Neural cell (in vitro differentiated cells): ENCODE results near the gene NUP58. TPM values are rescaled to one million over a fixed set of nuclear protein-coding genes. Genes with fewer than 3 reads are reported as not detected.

Experiments used
- H2AFZ ChIP-seq: fragments of 200-600, 300-800 bp; sonication (generic), shearing (Covaris generic); 2 replicates; pipeline ENCODE4 v1.6.0; 2014; ENCODE audit warnings: low read depth, mild to moderate bottlenecking, antibody characterized with exemption, low read length, moderate library complexity
- H3F3A ChIP-seq: fragments of 200-600 bp; shearing (Covaris generic); 2 replicates; pipeline ENCODE4 v1.6.1; 2016; ENCODE audit warnings: mild to moderate bottlenecking, moderate library complexity, mixed read lengths, antibody characterized with exemption, low read length; ENCODE audit not compliant: insufficient read depth, poor library complexity, severe bottlenecking
- H3K27ac ChIP-seq: fragments of 200-600, 300-800 bp; sonication (generic), shearing (Covaris generic); 2 replicates; pipeline ENCODE4 v1.5.1; 2014; ENCODE audit warnings: mild to moderate bottlenecking, low read length, moderate library complexity
- H3K27me3 ChIP-seq: fragments of 300-800, 200-600 bp; sonication (generic), shearing (Covaris generic); 2 replicates; pipeline ENCODE4 v1.6.0; 2014; ENCODE audit warnings: mild to moderate bottlenecking, low read depth, low read length, moderate library complexity; ENCODE audit not compliant: insufficient read depth
- H3K36me3 ChIP-seq: fragments of 300-800, 200-600 bp; sonication (generic), shearing (Covaris generic); 2 replicates; pipeline ENCODE4 v1.5.1; 2014; ENCODE audit warnings: mild to moderate bottlenecking, antibody characterized with exemption, low read length, moderate library complexity; ENCODE audit not compliant: insufficient read depth
- H3K4me2 ChIP-seq: fragments of 300-800, 200-600 bp; sonication (generic), shearing (Covaris generic); 2 replicates; pipeline ENCODE4 v1.6.0; 2014; ENCODE audit warnings: mild to moderate bottlenecking, low read length
- H3K4me3 ChIP-seq: fragments of 300-800, 200-600 bp; sonication (generic), shearing (Covaris generic); 2 replicates; pipeline ENCODE4 v1.5.1; 2014; ENCODE audit warnings: mild to moderate bottlenecking, low read length, moderate library complexity
- H3K79me2 ChIP-seq: fragments of 200-600 bp; shearing (Covaris generic); replicated peaks from 2 replicates; pipeline ENCODE4 v1.6.0; 2014; ENCODE audit warnings: mild to moderate bottlenecking, low read length, moderate library complexity; ENCODE audit not compliant: insufficient read depth
- H3K9ac ChIP-seq: fragments of 300-800, 200-600 bp; sonication (generic), shearing (Covaris generic); 2 replicates; pipeline ENCODE4 v1.6.1; 2016; ENCODE audit warnings: mild to moderate bottlenecking, low read length, mixed read lengths
- H3K9me2 ChIP-seq: fragments of 200-600 bp; shearing (Covaris generic); 2 replicates; pipeline ENCODE4 v1.6.1; 2016; ENCODE audit warnings: mild to moderate bottlenecking, low read length, mixed read lengths; ENCODE audit not compliant: insufficient read depth
- H3K9me3 ChIP-seq: fragments of 200-600, 300-800 bp; sonication (generic), shearing (Covaris generic); 2 replicates; pipeline ENCODE4 v1.6.1; 2016; ENCODE audit warnings: mild to moderate bottlenecking, mixed run types, low read length, moderate library complexity, mixed read lengths
- H4K20me1 ChIP-seq: fragments of 200-600 bp; shearing (Covaris generic); 2 replicates; pipeline ENCODE4 v1.6.1; 2016; ENCODE audit warnings: mild to moderate bottlenecking, mixed run types; ENCODE audit not compliant: insufficient read depth
- CTCF ChIP-seq: fragments of 450-650 bp; IDR thresholded peaks from 2 replicates; pipeline ENCODE4 v1.5.1; 2014; ENCODE audit warnings: antibody characterized with exemption, mild to moderate bottlenecking, moderate library complexity; ENCODE audit not compliant: poor library complexity, severe bottlenecking
- EP300 ChIP-seq: fragments of 450-650 bp; conservative IDR thresholded peaks from 2 replicates; pipeline ENCODE4 v1.6.1; 2014; ENCODE audit warnings: antibody characterized with exemption, mild to moderate bottlenecking, moderate library complexity; ENCODE audit not compliant: poor library complexity, severe bottlenecking
- EZH2 ChIP-seq: fragments of 200-600, 300-800 bp; shearing (Covaris generic), sonication (generic); IDR thresholded peaks from 2 replicates; pipeline ENCODE4 v1.6.1; 2014; ENCODE audit warnings: antibody characterized with exemption, low read length, borderline replicate concordance, mild to moderate bottlenecking; ENCODE audit not compliant: insufficient read depth, poor library complexity, severe bottlenecking
- MXI1 ChIP-seq: fragments of 450-650 bp; conservative IDR thresholded peaks from 2 replicates; pipeline ENCODE4 v1.6.1; 2014; ENCODE audit warnings: antibody characterized with exemption, mild to moderate bottlenecking; ENCODE audit not compliant: poor library complexity, severe bottlenecking
- POLR2AphosphoS5 ChIP-seq: IDR thresholded peaks from 2 replicates; pipeline ENCODE4 v1.6.1; 2012
- RAD21 ChIP-seq: fragments of 450-650 bp; conservative IDR thresholded peaks from 2 replicates; pipeline ENCODE4 v1.6.1; 2014; ENCODE audit warnings: antibody characterized with exemption, mild to moderate bottlenecking, moderate library complexity
- SMC3 ChIP-seq: fragments of 450-650 bp; conservative IDR thresholded peaks from 2 replicates; pipeline ENCODE4 v1.6.1; 2014; ENCODE audit warnings: antibody characterized with exemption, mild to moderate bottlenecking, moderate library complexity; ENCODE audit not compliant: poor library complexity
- TAF1 ChIP-seq: IDR thresholded peaks from 2 replicates; pipeline ENCODE4 v1.6.1; 2012; ENCODE audit warnings: low read depth
- polyA plus RNA-seq: library from polyadenylated mRNA; depleted of rRNA; stranded (reverse); fragments of >200 nt; gene quantifications from 2 replicates; pipeline ENCODE4 v1.2.3, GENCODE V29; 2014
- TF ChIP-seq, protein P1 (sequence below): IDR thresholded peaks from 2 replicates; pipeline ENCODE4 v1.6.1; 2012; ENCODE audit warnings: borderline replicate concordance

The NUP58 gene
- polyA plus RNA-seq, 1 donor from 2014 or later: 150 TPM

- Histone ChIP-seq H3K4me2 (no peak overlapping the region), H3K36me3 (no peaks in the 10 kb centered on the region)
These were observed 77.1 kb downstream of the NUP58 start for GRCh38 chr13:25378528-25378927.

DNA sequence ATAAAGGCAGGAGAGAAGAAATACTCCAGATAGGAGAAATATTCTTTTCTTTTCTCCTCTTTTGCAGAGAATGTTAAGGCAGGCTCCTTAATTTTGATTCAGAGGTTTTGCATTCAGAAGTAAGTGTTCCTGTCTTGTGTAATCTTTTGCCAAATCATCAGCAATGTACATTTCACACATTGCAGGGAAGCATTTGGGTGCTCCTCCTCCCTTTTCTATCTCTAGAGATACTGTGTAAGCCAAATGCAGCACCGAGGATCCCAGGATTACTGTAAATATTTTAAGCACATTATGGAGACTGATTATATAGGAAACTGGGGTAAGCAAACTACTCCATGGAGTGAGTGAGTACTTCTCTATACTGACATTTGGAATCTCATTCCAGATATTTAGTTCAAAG, 77.6 kb downstream of the NUP58 start:
- H3K36me3 ChIP-seq: no peaks in the 10 kb centered on the region
- H3K27ac ChIP-seq: no peak overlapping the region
- no peak overlapping the region for H3K4me2 ChIP-seq
- TF ChIP-seq EP300: no peak
- no peak for TF ChIP-seq EZH2
- TF ChIP-seq CTCF: no peak
- no peak for TF ChIP-seq RAD21
- TF ChIP-seq, protein P1, sequence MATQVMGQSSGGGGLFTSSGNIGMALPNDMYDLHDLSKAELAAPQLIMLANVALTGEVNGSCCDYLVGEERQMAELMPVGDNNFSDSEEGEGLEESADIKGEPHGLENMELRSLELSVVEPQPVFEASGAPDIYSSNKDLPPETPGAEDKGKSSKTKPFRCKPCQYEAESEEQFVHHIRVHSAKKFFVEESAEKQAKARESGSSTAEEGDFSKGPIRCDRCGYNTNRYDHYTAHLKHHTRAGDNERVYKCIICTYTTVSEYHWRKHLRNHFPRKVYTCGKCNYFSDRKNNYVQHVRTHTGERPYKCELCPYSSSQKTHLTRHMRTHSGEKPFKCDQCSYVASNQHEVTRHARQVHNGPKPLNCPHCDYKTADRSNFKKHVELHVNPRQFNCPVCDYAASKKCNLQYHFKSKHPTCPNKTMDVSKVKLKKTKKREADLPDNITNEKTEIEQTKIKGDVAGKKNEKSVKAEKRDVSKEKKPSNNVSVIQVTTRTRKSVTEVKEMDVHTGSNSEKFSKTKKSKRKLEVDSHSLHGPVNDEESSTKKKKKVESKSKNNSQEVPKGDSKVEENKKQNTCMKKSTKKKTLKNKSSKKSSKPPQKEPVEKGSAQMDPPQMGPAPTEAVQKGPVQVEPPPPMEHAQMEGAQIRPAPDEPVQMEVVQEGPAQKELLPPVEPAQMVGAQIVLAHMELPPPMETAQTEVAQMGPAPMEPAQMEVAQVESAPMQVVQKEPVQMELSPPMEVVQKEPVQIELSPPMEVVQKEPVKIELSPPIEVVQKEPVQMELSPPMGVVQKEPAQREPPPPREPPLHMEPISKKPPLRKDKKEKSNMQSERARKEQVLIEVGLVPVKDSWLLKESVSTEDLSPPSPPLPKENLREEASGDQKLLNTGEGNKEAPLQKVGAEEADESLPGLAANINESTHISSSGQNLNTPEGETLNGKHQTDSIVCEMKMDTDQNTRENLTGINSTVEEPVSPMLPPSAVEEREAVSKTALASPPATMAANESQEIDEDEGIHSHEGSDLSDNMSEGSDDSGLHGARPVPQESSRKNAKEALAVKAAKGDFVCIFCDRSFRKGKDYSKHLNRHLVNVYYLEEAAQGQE: no peak
- no peak for TF ChIP-seq POLR2AphosphoS5
- no peak for TF ChIP-seq SMC3
- no peak for TF ChIP-seq MXI1
- no peak for TF ChIP-seq TAF1
- H3K79me2 ChIP-seq: no peaks in the 10 kb centered on the region
- H3K9me3 ChIP-seq: no peaks in the 10 kb centered on the region
- H2AFZ ChIP-seq: no peak overlapping the region
- H3F3A ChIP-seq: no peaks in the 10 kb centered on the region
- no peak overlapping the region for H3K4me3 ChIP-seq
- peaks cover under 1% of the 10 kb centered on the region for H3K27me3 ChIP-seq
- no peak overlapping the region for H3K9ac ChIP-seq
- H3K9me2 ChIP-seq: no peaks in the 10 kb centered on the region
- no peaks in the 10 kb centered on the region for H4K20me1 ChIP-seq

More at GRCh38 chr13:25378528-25378927, 77.1 kb downstream of the NUP58 start:
- Histone ChIP-seq H3K79me2 (no peaks in the 10 kb centered on the region), H4K20me1 (no peaks in the 10 kb centered on the region), H3F3A (no peaks in the 10 kb centered on the region), H3K27me3 (peaks cover 5% of the 10 kb centered on the region), H3K9me3 (no peaks in the 10 kb centered on the region), H3K9ac (no peak overlapping the region), H3K4me3 (no peak overlapping the region), H3K27ac (no peak overlapping the region), H2AFZ (no peak overlapping the region), H3K9me2 (no peaks in the 10 kb centered on the region)
- TF ChIP-seq RAD21 (no peak), EP300 (no peak)

GRCh38 chr13:25380082-25380481, 78.7 kb downstream of the NUP58 start:
- H4K20me1 ChIP-seq: no peaks in the 10 kb centered on the region
- H3K9ac ChIP-seq: no peak overlapping the region
- no peak overlapping the region for H3K4me3 ChIP-seq
- H3K9me2 ChIP-seq: no peaks in the 10 kb centered on the region
- H3K4me2 ChIP-seq: no peak overlapping the region
- no peak overlapping the region for H3K27ac ChIP-seq
- TF ChIP-seq RAD21 (no peak), MXI1 (no peak), EP300 (no peak), EZH2 (no peak), POLR2AphosphoS5 (no peak), TAF1 (no peak), CTCF (no peak)
- no peaks in the 10 kb centered on the region for H3K27me3 ChIP-seq
- no peaks in the 10 kb centered on the region for H3K36me3 ChIP-seq
- no peak overlapping the region for H2AFZ ChIP-seq
- no peaks in the 10 kb centered on the region for H3K9me3 ChIP-seq
- no peaks in the 10 kb centered on the region for H3K79me2 ChIP-seq
- H3F3A ChIP-seq: no peaks in the 10 kb centered on the region
